ENCODE measurements around the gene ORAI3. TPM values are rescaled to one million over a fixed set of nuclear protein-coding genes. Genes with fewer than 3 reads are reported as not detected.

ORAI3 gene
- total and polyA plus RNA-seq, 2 of the 13 experiments (the other 11 are each of a cell fraction or from before 2014, with no cell fraction given), result 11.4 to 32.0 TPM

DNA sequence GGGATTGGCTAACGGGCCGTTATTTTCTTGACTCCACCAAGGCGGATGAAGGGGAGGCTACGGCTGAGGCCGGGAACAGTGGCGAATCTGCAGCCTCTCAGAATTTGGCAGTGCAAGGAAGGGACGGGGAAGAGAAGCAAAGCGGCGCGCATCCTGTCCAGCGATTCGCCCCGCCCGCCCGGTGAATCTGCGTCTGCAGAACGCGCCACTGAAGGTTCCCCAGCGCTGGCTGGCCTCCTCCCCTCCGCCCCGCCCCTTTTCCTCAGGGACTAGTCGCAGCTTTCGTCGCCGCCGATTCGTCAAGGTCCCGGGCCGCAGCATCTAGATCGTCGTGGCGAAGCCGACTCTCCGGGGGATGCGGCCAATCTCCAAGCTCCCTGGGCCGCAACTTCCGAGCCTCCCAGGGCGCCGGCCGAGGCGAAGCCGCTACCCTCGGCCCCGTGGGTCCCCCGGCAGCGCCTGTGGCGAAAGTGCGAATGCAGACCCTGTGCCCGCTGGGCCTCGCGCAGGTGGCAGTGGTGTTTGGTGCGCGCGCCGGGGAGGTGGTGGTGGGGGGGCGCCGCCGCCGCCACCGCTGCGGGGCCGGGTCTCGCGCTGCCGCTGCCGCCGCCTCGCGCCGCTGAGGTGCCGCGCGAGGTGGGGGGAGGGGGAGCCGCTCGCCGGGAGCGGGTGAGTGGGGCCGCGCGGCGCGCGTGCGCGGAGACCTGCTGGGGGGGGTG lies 8.7 kb downstream of the ORAI3 start, which contains the start of gene SETD1A (continued):
- TF ChIP-seq, protein P1, sequence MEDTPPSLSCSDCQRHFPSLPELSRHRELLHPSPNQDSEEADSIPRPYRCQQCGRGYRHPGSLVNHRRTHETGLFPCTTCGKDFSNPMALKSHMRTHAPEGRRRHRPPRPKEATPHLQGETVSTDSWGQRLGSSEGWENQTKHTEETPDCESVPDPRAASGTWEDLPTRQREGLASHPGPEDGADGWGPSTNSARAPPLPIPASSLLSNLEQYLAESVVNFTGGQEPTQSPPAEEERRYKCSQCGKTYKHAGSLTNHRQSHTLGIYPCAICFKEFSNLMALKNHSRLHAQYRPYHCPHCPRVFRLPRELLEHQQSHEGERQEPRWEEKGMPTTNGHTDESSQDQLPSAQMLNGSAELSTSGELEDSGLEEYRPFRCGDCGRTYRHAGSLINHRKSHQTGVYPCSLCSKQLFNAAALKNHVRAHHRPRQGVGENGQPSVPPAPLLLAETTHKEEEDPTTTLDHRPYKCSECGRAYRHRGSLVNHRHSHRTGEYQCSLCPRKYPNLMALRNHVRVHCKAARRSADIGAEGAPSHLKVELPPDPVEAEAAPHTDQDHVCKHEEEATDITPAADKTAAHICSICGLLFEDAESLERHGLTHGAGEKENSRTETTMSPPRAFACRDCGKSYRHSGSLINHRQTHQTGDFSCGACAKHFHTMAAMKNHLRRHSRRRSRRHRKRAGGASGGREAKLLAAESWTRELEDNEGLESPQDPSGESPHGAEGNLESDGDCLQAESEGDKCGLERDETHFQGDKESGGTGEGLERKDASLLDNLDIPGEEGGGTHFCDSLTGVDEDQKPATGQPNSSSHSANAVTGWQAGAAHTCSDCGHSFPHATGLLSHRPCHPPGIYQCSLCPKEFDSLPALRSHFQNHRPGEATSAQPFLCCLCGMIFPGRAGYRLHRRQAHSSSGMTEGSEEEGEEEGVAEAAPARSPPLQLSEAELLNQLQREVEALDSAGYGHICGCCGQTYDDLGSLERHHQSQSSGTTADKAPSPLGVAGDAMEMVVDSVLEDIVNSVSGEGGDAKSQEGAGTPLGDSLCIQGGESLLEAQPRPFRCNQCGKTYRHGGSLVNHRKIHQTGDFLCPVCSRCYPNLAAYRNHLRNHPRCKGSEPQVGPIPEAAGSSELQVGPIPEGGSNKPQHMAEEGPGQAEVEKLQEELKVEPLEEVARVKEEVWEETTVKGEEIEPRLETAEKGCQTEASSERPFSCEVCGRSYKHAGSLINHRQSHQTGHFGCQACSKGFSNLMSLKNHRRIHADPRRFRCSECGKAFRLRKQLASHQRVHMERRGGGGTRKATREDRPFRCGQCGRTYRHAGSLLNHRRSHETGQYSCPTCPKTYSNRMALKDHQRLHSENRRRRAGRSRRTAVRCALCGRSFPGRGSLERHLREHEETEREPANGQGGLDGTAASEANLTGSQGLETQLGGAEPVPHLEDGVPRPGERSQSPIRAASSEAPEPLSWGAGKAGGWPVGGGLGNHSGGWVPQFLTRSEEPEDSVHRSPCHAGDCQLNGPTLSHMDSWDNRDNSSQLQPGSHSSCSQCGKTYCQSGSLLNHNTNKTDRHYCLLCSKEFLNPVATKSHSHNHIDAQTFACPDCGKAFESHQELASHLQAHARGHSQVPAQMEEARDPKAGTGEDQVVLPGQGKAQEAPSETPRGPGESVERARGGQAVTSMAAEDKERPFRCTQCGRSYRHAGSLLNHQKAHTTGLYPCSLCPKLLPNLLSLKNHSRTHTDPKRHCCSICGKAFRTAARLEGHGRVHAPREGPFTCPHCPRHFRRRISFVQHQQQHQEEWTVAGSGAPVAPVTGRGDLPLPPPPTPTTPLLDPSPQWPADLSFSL (CRISPR knock-in tag; IDR thresholded peaks at IDR 0.05), result no peak
- TF ChIP-seq ZFYVE20 (CRISPR knock-in tag; IDR thresholded peaks at IDR 0.05; ENCODE audit: borderline replicate concordance, low read depth) (no peak), ZSCAN30 (CRISPR knock-in tag; IDR thresholded peaks at IDR 0.05) (no peak), MED13 (CRISPR knock-in tag; IDR thresholded peaks at IDR 0.05) (no peak; the same call in 1 of the 2 replicates), ZNF446 (CRISPR knock-in tag; IDR thresholded peaks at IDR 0.05) (no peak), NFKBIZ (CRISPR knock-in tag; IDR thresholded peaks at IDR 0.05) (peak; percentile 47; the same call in 1 of the 2 replicates), ZNF121 (CRISPR knock-in tag; IDR thresholded peaks at IDR 0.05) (peak; percentile 37; the same call in 1 of the 2 replicates), SRSF1 (optimal IDR thresholded peaks at IDR 0.05; ENCODE audit: low read depth, low read length) (peak; percentile 76), SAP130 (CRISPR knock-in tag; IDR thresholded peaks at IDR 0.05; ENCODE audit: low read depth) (peak; percentile 78), ZNF614 (CRISPR knock-in tag; IDR thresholded peaks at IDR 0.05; ENCODE audit: borderline replicate concordance) (no peak; the same call in 1 of the 2 replicates), MTF1 (CRISPR knock-in tag; IDR thresholded peaks at IDR 0.05) (no peak), ZNF431 (CRISPR knock-in tag; IDR thresholded peaks at IDR 0.05; ENCODE audit: borderline replicate concordance, low read depth) (0 out of 2 replicates have a peak, but pooled peaks have one; percentile 56), NR2F1 (CRISPR knock-in tag; IDR thresholded peaks at IDR 0.05) (no peak)
- TF ChIP-seq, protein P2, sequence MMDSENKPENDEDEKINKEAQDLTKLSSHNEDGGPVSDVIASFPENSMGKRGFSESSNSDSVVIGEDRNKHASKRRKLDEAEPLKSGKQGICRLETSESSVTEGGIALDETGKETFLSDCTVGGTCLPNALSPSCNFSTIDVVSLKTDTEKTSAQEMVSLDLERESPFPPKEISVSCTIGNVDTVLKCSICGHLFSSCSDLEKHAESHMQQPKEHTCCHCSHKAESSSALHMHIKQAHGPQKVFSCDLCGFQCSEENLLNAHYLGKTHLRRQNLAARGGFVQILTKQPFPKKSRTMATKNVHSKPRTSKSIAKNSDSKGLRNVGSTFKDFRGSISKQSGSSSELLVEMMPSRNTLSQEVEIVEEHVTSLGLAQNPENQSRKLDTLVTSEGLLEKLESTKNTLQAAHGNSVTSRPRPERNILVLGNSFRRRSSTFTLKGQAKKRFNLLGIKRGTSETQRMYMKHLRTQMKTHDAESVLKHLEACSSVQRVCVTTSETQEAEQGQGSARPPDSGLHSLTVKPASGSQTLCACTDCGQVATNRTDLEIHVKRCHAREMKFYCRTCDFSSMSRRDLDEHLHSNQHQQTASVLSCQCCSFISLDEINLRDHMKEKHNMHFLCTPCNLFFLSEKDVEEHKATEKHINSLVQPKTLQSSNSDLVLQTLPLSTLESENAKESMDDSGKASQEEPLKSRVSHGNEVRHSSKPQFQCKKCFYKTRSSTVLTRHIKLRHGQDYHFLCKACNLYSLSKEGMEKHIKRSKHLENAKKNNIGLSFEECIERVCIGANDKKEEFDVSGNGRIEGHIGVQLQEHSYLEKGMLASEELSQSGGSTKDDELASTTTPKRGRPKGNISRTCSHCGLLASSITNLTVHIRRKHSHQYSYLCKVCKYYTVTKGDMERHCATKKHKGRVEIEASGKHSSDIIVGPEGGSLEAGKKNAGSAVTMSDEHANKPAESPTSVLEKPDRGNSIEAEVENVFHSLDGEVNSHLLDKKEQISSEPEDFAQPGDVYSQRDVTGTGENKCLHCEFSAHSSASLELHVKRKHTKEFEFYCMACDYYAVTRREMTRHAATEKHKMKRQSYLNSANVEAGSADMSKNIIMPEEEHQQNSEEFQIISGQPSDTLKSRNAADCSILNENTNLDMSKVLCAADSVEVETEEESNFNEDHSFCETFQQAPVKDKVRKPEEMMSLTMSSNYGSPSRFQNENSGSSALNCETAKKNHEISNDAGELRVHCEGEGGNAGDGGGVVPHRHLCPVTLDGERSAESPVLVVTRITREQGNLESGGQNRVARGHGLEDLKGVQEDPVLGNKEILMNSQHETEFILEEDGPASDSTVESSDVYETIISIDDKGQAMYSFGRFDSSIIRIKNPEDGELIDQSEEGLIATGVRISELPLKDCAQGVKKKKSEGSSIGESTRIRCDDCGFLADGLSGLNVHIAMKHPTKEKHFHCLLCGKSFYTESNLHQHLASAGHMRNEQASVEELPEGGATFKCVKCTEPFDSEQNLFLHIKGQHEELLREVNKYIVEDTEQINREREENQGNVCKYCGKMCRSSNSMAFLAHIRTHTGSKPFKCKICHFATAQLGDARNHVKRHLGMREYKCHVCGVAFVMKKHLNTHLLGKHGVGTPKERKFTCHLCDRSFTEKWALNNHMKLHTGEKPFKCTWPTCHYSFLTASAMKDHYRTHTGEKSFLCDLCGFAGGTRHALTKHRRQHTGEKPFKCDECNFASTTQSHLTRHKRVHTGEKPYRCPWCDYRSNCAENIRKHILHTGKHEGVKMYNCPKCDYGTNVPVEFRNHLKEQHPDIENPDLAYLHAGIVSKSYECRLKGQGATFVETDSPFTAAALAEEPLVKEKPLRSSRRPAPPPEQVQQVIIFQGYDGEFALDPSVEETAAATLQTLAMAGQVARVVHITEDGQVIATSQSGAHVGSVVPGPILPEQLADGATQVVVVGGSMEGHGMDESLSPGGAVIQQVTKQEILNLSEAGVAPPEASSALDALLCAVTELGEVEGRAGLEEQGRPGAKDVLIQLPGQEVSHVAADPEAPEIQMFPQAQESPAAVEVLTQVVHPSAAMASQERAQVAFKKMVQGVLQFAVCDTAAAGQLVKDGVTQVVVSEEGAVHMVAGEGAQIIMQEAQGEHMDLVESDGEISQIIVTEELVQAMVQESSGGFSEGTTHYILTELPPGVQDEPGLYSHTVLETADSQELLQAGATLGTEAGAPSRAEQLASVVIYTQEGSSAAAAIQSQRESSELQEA (CRISPR knock-in tag; IDR thresholded peaks at IDR 0.05; ENCODE audit: not compliant biosample characterization), result no peak
